Small intestine (tissue), 7 donors: ENCODE measurements around the gene APOL6. TPM values are rescaled to one million over a fixed set of nuclear protein-coding genes. Genes with fewer than 3 reads are reported as not detected.
"Not testable (repeated sequence)": the region's sequence is repeated elsewhere in the genome, so short reads cannot be mapped to it uniquely, and the experiment has no call there.

ENCODE experiments used
- DNase-seq, 2 donors: peaks; one replicate each; pipeline versions ENCODE4 v3.0.0 to v3.0.0-alpha.2; 2013
- FAIRE-seq: peaks from 2 replicates; lab custom pipeline; 2012; peaks lifted over from hg19 to GRCh38; lab: Jason Lieb, UNC
- H3K27ac ChIP-seq, 3 donors: one replicate each; pipeline ENCODE4 v1.5.1; 2013; ENCODE audit warnings: low read length in 2 of 3, mild to moderate bottlenecking in 2 of 3, control low read depth in 1 of 3, inconsistent platforms in 1 of 3, low read depth in 1 of 3, moderate library complexity in 1 of 3
- H3K27me3 ChIP-seq, 3 donors: one replicate each; pipeline ENCODE4 v1.6.1; 2013; ENCODE audit warnings: low read length in 3 of 3, inconsistent platforms in 1 of 3; ENCODE audit not compliant: control insufficient read depth in 3 of 3, insufficient read depth in 3 of 3
- H3K36me3 ChIP-seq, 3 donors: one replicate each; pipeline ENCODE4 v1.6.1; 2013; ENCODE audit warnings: low read length in 3 of 3, inconsistent platforms in 1 of 3, low read depth in 1 of 3, mild to moderate bottlenecking in 1 of 3, moderate library complexity in 1 of 3; ENCODE audit not compliant: control insufficient read depth in 3 of 3, insufficient read depth in 2 of 3
- H3K4me1 ChIP-seq, 3 donors: one replicate each; pipeline ENCODE4 v1.6.1; 2013; ENCODE audit warnings: low read length in 2 of 3, inconsistent platforms in 1 of 3, low read depth in 1 of 3, mild to moderate bottlenecking in 1 of 3, moderate library complexity in 1 of 3; ENCODE audit not compliant: control insufficient read depth in 3 of 3, insufficient read depth in 2 of 3
- H3K4me3 ChIP-seq, 3 donors: one replicate each; pipeline ENCODE4 v1.5.1; 2013; ENCODE audit warnings: low read length in 3 of 3, control low read depth in 1 of 3, inconsistent platforms in 1 of 3, low read depth in 1 of 3, mild to moderate bottlenecking in 1 of 3, moderate library complexity in 1 of 3
- H3K9me3 ChIP-seq, 2 donors: one replicate each; pipeline ENCODE4 v1.6.1; 2013; ENCODE audit warnings: low read depth in 1 of 2, low read length in 1 of 2; ENCODE audit not compliant: control insufficient read depth in 2 of 2, insufficient read depth in 1 of 2
- WGBS, 3 donors: extraction: QIAGEN DNeasy Blood & Tissue Kit; methylation state at CpG; one replicate each; pipeline ENCODE4 v1.1.7; 2013; 5-methylcytosine and 5-hydroxymethylcytosine counted together
- polyA plus RNA-seq, 4 donors: library from polyadenylated mRNA; stranded (reverse) in 3 of 4; unstranded in 1 of 4; fragments of 200-250 nt in 3 of 4; fragments of 120-200 nt in 1 of 4; gene quantifications; one replicate each; pipeline versions ENCODE4 v1.2.1 to v1.2.3, GENCODE V29; 2013
- donor health status: healthy with polysubstance abuse.
- donor health status: control.
- donor health status: control.
- donor health status: Bipolar disorder and iron deficiency.
- donor health status: healthy.

Gene APOL6
- polyA plus RNA-seq, 4 donors, result 11.3 to 30.5 (median 19.3) TPM

DNA sequence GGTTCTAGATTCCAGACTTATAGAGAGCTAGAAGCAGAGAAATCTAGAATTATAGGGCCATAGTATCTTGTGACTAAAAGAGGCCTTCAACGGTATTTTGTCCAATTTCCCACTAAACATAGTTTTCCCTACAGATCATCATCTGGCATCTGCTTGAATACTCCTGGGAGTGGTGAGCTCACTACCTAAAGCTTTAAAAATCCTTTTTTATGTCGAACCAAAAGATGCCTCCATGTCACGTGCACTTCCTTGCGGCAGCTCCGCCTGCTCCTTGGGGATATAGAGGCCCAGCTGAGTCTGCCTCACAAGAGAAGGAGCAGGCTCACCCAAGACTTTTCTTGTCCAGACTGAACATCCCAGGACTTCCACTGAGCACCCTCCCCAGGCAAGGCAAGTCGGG lies 26.8 kb upstream of the APOL6 start:
- Histone ChIP-seq H3K4me3 (no peak overlapping the region), H3K4me1 (no peaks in the 10 kb centered on the region), H3K9me3 (no peaks in the 10 kb centered on the region), H3K36me3 (no peaks in the 10 kb centered on the region), H3K27me3 (no peaks in the 10 kb centered on the region), H3K27ac (peak overlapping the region in 1 of 3 donors; percentile 4)
- WGBS, 3 donors, result 82 to 93% (median 86%) methylated on average over 6 of the region's 6 CpGs
- no peak for DNase-seq
- FAIRE-seq, result no peak

DNA sequence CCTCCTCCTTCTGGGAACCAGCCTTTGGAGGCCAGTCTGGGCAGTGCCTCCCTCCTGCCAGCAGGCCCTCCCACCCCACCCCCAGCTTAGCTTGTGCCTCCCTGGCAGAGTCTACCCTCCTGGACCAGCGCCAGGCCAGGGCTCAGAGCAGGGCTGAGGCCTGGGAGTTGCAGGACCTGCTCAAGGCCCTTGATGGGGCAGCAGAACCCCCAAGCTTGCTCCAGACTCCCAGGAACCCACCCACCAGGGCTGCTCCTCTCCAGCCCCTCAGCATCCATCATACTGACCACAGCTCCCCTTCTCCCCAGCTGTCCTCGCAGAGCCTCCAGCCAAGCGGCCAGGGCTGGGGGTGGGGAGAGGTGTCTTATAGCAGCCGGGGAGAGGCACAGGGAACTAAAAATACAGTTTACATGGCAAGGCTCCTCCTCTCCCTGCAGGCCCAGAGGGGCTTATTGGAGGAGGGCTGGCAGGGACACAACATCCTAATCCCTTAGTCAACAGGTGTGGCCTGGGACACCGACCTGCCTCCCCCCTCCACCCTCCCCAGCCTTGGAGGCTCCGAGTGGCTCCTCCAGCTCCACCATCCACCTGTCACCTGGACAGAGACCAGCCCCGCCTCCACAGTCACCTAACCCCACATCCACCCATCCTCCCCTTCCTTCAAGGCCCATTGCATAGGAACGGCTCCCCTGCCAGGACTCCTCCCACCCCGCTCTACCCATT lies 25.9 kb upstream of the APOL6 start:
- H3K27ac ChIP-seq, result peak overlapping the region in 2 of 3 donors; percentile 9 to 14
- no peaks in the 10 kb centered on the region for H3K9me3 ChIP-seq
- FAIRE-seq, result no peak
- H3K4me1 ChIP-seq, result no peaks in the 10 kb centered on the region
- H3K36me3 ChIP-seq, result no peaks in the 10 kb centered on the region
- peak; percentile 42 to 60 for DNase-seq
- no peak overlapping the region for H3K4me3 ChIP-seq
- H3K27me3 ChIP-seq, result no peaks in the 10 kb centered on the region
- 17 to 50% (median 35%) methylated on average over 9 of the region's 9 CpGs for WGBS, 3 donors

GRCh38 chr22:35623885-35624284 lies 24.4 kb upstream of the APOL6 start:
- 89 to 95% (median 91%) methylated on average over 5 of the region's 5 CpGs for WGBS, 3 donors
- not testable (repeated sequence) for H3K4me1 ChIP-seq, H3K36me3 ChIP-seq, H3K4me3 ChIP-seq, H3K27me3 ChIP-seq, H3K27ac ChIP-seq, H3K9me3 ChIP-seq, FAIRE-seq, DNase-seq

DNA sequence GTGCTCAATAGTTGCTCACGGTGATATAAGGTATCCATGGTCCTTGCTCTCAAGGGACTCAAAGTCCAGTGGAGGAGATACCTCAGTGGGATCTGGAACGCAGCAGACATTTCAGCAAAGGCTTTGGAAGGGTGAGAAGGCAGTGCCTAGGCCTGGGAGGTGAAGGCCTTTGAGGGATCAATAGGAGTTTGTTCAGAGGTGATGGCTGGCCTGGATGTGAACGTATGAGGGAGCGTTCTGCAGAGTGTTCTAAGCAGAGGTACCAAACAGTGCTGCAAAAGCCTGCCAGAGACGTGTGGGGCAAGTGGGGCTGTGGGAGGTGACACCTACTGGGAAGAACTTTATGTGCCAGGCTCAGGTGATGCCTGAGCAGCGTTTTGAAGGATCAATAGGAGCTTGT lies 23.7 kb upstream of the APOL6 start:
- Histone ChIP-seq H3K9me3 (no peaks in the 10 kb centered on the region), H3K4me3 (no peak overlapping the region), H3K27me3 (no peaks in the 10 kb centered on the region), H3K36me3 (no peaks in the 10 kb centered on the region), H3K27ac (no peak overlapping the region), H3K4me1 (no peaks in the 10 kb centered on the region)
- WGBS, 3 donors, result 82 to 95% (median 83%) methylated on average over 6 of the region's 6 CpGs
- no peak for FAIRE-seq
- DNase-seq, result no peak

DNA sequence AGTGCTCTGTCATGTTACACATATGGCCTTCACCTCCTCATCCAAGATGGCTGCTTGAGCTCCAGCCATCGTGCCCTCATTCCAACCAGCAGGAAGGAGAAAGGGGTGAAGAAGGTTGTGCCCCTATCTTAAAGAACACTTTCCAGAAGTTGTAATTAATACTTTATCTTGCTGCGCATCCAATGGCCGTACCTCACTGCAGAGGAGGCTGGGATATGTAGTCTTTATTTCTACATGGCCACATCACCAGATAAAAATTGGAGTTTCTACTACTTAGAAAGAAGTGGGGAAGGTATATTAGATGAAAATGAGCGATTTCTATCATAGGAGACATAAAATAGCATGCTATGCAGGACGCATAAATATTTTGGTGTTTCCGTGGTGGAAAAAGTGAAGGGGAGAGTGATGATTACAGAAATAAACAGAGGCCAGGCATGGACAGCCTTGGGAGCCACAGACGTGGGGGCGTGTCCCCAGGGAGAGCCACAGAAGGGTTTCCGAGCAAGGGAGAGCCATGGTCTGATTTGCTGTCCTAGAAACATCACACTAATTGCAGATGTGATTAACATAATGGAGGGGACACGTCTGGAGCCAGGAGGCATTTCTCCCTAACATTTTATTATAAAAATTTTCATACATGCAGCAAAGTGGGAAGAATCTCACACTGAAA lies 22.3 kb upstream of the APOL6 start:
- 60 to 68% (median 65%) methylated on average over 10 of the region's 10 CpGs for WGBS, 3 donors
- H3K36me3 ChIP-seq, result no peaks in the 10 kb centered on the region
- DNase-seq (no peak), FAIRE-seq (no peak)
- H3K9me3 ChIP-seq, result no peaks in the 10 kb centered on the region
- no peaks in the 10 kb centered on the region for H3K4me1 ChIP-seq
- no peaks in the 10 kb centered on the region for H3K27me3 ChIP-seq
- no peak overlapping the region for H3K4me3 ChIP-seq
- no peak overlapping the region for H3K27ac ChIP-seq

DNA sequence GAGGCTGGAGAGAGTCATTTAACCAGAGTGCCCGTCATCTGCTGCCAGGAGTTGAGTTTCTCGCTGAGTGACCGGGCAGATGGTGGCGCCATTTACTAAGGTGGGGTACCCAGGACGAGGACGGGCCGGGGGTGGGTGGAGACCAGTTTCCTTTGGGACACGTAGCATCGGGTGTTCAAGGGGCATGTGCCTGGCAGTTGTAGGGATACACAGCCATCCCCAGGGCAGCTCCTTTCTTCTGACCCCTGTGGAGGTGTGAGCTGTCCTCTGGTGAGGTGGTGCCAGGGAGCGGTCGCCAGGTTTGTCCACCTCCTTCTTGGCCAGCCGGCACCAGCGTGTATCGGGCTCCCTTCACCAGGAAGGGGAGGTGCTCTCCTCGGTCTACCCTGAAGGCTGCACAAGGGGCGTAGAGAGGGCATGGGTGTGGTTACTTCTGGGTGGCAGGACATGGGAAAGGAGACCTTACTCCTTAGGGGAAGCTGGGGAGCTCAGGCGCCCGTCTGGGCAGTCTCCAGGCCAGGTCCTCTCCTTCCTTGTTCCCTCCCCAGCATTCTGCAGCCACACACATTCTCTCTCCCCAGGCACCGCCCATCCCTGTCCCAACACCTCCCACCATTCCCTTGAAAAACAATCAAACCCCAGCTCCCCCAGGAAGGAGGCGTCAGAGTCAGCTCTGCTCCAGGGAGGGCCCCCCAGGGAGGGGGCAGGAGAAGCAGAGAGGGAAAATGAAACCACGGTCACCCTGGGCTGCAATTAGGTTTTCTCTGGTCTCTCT lies 20.8 kb upstream of the APOL6 start:
- H3K4me1 ChIP-seq, result no peaks in the 10 kb centered on the region
- WGBS, 3 donors, result 0 to 2% (median 1%) methylated on average over 18 to 21 of the region's 21 CpGs
- peak overlapping the region; percentile 72 to 97 (median 94) for H3K27ac ChIP-seq
- FAIRE-seq (no peak), DNase-seq (peak; percentile 93 to 94)
- H3K4me3 ChIP-seq, result peak overlapping the region in 2 of 3 donors; percentile 54 to 73
- no peaks in the 10 kb centered on the region for H3K36me3 ChIP-seq
- no peaks in the 10 kb centered on the region for H3K27me3 ChIP-seq
- no peaks in the 10 kb centered on the region for H3K9me3 ChIP-seq

DNA sequence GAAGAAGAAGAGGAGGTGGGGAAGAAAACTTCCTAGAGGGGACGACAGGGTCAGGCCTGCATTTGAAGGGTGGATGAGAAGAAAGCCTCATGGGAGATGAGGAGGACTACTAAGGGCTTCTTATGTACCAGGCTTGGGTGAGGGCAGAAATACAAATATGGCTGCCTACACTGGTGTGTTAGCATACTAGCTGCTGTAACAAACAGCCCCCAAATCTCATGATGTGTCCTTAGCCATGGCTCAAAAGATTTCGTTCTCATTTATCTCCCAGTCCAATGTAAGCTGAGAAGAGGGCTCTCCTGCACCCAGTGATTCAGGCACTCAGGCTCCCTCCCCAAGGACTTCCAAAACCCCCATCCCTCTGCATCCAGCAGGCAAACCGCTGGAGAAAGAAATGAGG lies 19.5 kb upstream of the APOL6 start:
- Histone ChIP-seq H3K27ac (peak overlapping the region in 1 of 3 donors; percentile 21), H3K9me3 (no peaks in the 10 kb centered on the region), H3K27me3 (no peaks in the 10 kb centered on the region), H3K36me3 (no peaks in the 10 kb centered on the region), H3K4me3 (no peak overlapping the region), H3K4me1 (no peaks in the 10 kb centered on the region)
- FAIRE-seq (no peak), DNase-seq (no peak)
- 83 to 94% (median 85%) methylated on average over 3 of the region's 3 CpGs for WGBS, 3 donors

DNA sequence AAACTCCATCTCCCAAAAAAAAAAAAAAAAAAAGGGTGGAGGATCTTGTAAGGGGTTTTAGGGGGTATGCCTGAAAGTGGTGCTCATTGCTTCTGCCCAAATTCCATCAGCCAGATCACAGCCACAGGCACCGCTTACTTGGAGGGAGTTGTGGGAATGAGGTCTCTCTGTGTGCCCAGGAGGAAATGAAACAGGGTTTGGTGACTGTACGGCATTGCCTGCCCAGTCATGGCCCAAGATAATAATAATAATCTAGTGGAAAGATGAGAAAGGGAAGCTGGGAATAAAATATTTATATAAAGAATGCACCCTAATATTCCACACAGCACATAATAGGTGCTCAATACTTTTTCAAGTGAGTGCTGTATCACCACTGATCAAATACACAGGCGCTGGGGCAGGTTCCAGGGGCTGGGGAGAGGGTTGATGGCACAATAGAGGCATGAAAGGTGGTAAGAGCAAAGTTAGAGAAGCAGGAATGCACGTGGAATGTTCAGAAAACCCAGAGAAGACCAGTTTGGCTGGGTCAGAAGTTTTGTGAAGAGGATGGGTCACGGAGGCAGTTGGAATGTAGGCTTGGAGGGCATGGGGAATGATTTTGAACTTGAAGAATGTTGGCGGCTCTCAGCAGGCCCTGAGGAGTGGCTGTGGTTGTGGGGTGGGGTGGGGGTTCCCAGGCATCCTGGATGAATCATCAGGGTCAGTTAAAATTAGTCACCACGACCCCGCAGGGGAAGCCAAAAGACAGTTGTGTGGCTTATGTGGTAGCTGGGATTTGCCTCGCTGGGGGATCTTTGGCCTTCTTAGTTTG lies 18.6 kb upstream of the APOL6 start:
- no peak for DNase-seq
- 36 to 46% (median 39%) methylated on average over 9 of the region's 9 CpGs for WGBS, 3 donors
- FAIRE-seq, result no peak

More for the DNA sequence above, 18.6 kb upstream of the APOL6 start:
- Histone ChIP-seq H3K4me1 (no peaks in the 10 kb centered on the region), H3K4me3 (no peak overlapping the region), H3K36me3 (no peaks in the 10 kb centered on the region), H3K9me3 (no peaks in the 10 kb centered on the region), H3K27me3 (no peaks in the 10 kb centered on the region), H3K27ac (peak overlapping the region in 1 of 3 donors; percentile 38)
